CD4-positive, alpha-beta T cell treated with Interferon alpha-2 for 1 hour (primary cell): ENCODE data around the gene VASP.
"Not testable (repeated sequence)": the region's sequence is repeated elsewhere in the genome, so short reads cannot be mapped to it uniquely, and the experiment has no call there.

ENCODE experiments used
- DNase-seq, 2 donors: peaks; one replicate each; pipeline ENCODE4 v3.0.0-alpha.2; 2020 to 2022

Gene VASP

GRCh38 chr19:45497791-45498190 is 9.5 kb upstream of the VASP start:
- no peak for DNase-seq

GRCh38 chr19:45498411-45499195 is 8.7 kb upstream of the VASP start, which contains the start of gene PPM1N:
Gene PPM1N, plus strand, starts transcription at chr19:45498443. Its CDS starts 30 bp downstream, at chr19:45498473.
- peak; percentile 66 to 75 for DNase-seq

GRCh38 chr19:45499196-45500180 is 7.8 kb upstream of the VASP start:
- DNase-seq, result peak; percentile 72 to 79

GRCh38 chr19:45500918-45501729 is 6.2 kb upstream of the VASP start:
- DNase-seq, result no peak

GRCh38 chr19:45501730-45502014 is 5.6 kb upstream of the VASP start:
- DNase-seq, result no peak

- DNase-seq, result no peak
Measured at GRCh38 chr19:45502111-45502510, 5.2 kb upstream of the VASP start.

GRCh38 chr19:45503909-45504308 is 3.4 kb upstream of the VASP start:
- DNase-seq, result no peak

- no peak for DNase-seq
Measured at GRCh38 chr19:45505151-45505995, 1.9 kb upstream of the VASP start.

- DNase-seq, result no peak
Measured at GRCh38 chr19:45505996-45506245, 1.4 kb upstream of the VASP start.

- peak; percentile 94 to 96 for DNase-seq
Measured at GRCh38 chr19:45506246-45506988, 862 bp upstream of the VASP start.

- DNase-seq, result no peak
Measured at GRCh38 chr19:45507872-45508416, 665 bp downstream of the VASP start.

GRCh38 chr19:45508417-45508860 is 1.2 kb downstream of the VASP start:
- DNase-seq, result peak; percentile 27 to 40

- peak; percentile 37 to 64 for DNase-seq
Measured at GRCh38 chr19:45508861-45509691, 1.8 kb downstream of the VASP start.

- DNase-seq, result no peak
Measured at GRCh38 chr19:45509692-45510015, 2.4 kb downstream of the VASP start.

- not testable (repeated sequence) for DNase-seq
Measured at GRCh38 chr19:45510352-45510751, 3.1 kb downstream of the VASP start.

GRCh38 chr19:45511074-45511473 is 3.8 kb downstream of the VASP start:
- DNase-seq, result no peak

GRCh38 chr19:45512881-45513483 is 5.7 kb downstream of the VASP start:
- DNase-seq, result no peak

GRCh38 chr19:45514376-45515051 is 7.2 kb downstream of the VASP start:
- no peak for DNase-seq

- peak; percentile 68 to 84 for DNase-seq
Measured at GRCh38 chr19:45515081-45515624, 7.9 kb downstream of the VASP start.
